ENCODE measurements around the gene MPO. TPM values are rescaled to one million over a fixed set of nuclear protein-coding genes. Genes with fewer than 3 reads are reported as not detected.

MPO gene
- total and polyA plus RNA-seq, 2 donors (not counting 1 experiment from before 2014, with no cell fraction given), result 0.01 TPM; not detected in 1

DNA sequence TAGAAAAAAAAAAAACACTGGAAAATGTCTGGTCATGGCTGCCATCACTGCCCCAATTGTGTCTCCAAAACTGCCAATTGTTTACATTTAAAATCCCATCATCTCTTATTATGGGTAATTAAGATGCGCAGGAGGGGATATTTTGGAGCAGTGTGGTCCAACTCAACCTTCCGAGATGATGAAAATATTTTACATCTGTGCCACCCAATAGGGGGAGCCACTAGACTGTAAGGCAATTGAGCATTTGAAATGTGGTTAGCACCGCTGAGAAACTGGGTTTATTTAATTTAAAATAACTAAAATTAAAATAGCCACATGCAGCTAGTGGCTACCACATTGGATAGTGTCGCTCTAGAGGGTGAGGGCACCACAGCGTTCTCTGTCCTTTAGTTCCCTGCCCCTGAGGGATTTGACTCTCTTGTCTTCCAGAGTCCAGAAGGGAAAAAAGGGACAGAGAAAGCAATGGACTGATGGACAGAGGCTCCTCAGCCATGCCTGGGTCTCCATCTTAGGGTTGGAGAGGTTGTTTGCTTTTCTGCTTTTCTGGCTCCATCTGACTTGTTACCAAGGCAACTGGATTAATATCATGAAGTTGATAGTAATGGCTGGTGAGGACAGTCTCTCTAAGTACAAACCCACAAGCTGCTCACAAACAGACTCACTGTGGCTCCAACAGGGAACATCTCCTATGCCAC is 3.5 kb downstream of the MPO start:
- no peaks in the 10 kb centered on the region for H3K4me1 ChIP-seq (ENCODE audit: control insufficient read depth, extremely low read depth, insufficient read depth, low read length)
- no peaks in the 10 kb centered on the region for H3K79me2 ChIP-seq (ENCODE audit: control insufficient read depth, insufficient read depth, low read length)
- no peak overlapping the region for H3K27ac ChIP-seq (ENCODE audit: insufficient read depth, low read length)
- no peak overlapping the region for H2AFZ ChIP-seq (ENCODE audit: low read length)
- H4K20me1 ChIP-seq (ENCODE audit: control insufficient read depth, extremely low read depth, insufficient read depth, low read length), result no peaks in the 10 kb centered on the region
- DNase-seq (ENCODE audit: low read depth in 2 of 2), result peak in 1 of 2 donors; percentile 26
- H3K27me3 ChIP-seq (ENCODE audit: control insufficient read depth, insufficient read depth, low read length), result no peaks in the 10 kb centered on the region
- no peak overlapping the region for H3K4me3 ChIP-seq (replicated peaks in 1 of 4; ENCODE audit: control extremely low read depth in 1 of 4, insufficient read depth in 1 of 4, low read depth in 3 of 4, low read length in 4 of 4)
- H3K9ac ChIP-seq (ENCODE audit: insufficient read depth, low read length), result no peak overlapping the region
- TF ChIP-seq, protein P1, sequence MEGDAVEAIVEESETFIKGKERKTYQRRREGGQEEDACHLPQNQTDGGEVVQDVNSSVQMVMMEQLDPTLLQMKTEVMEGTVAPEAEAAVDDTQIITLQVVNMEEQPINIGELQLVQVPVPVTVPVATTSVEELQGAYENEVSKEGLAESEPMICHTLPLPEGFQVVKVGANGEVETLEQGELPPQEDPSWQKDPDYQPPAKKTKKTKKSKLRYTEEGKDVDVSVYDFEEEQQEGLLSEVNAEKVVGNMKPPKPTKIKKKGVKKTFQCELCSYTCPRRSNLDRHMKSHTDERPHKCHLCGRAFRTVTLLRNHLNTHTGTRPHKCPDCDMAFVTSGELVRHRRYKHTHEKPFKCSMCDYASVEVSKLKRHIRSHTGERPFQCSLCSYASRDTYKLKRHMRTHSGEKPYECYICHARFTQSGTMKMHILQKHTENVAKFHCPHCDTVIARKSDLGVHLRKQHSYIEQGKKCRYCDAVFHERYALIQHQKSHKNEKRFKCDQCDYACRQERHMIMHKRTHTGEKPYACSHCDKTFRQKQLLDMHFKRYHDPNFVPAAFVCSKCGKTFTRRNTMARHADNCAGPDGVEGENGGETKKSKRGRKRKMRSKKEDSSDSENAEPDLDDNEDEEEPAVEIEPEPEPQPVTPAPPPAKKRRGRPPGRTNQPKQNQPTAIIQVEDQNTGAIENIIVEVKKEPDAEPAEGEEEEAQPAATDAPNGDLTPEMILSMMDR (conservative IDR thresholded peaks at IDR 0.05 in 1 of 2, IDR thresholded peaks at IDR 0.05 in 1 of 2; ENCODE audit: low read depth in 1 of 2, low read length in 2 of 2), result peak; percentile 44 to 52
- no peak for TF ChIP-seq EZH2 (IDR thresholded peaks at IDR 0.05; ENCODE audit: low read length, missing control alignments)
- no peak overlapping the region for H3K4me2 ChIP-seq (ENCODE audit: extremely low read depth, insufficient read depth, low read length)
- no peaks in the 10 kb centered on the region for H3K36me3 ChIP-seq (ENCODE audit: control insufficient read depth, insufficient read depth, low read length)
- no peaks in the 10 kb centered on the region for H3K9me3 ChIP-seq (ENCODE audit: control insufficient read depth, insufficient read depth, low read depth, low read length)

DNA sequence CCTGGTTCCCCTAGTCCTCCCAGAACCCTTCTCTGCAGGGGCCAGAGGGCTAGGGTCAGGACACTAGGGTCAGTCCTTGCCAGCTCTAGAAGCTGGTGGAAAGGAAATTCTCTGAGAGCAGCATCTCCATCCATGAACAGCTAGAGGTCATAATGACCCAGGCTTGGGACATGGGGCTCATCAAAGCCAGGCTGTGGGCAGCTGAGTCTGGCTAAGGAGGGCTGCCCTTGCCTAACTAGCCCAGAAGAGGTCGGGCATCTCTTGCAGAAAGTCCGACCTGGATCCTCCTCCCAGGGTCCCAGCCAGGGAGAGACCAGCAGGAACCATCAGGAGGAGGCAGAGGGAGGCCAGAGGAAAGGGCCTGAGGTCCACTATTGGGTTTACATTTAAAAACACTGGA is 4.3 kb downstream of the MPO start:
- no peak for DNase-seq (ENCODE audit: low read depth in 2 of 2)
- Histone ChIP-seq H3K9me3 (ENCODE audit: control insufficient read depth, insufficient read depth, low read depth, low read length) (no peaks in the 10 kb centered on the region), H3K79me2 (ENCODE audit: control insufficient read depth, insufficient read depth, low read length) (no peaks in the 10 kb centered on the region), H3K9ac (ENCODE audit: insufficient read depth, low read length) (no peak overlapping the region), H3K36me3 (ENCODE audit: control insufficient read depth, insufficient read depth, low read length) (no peaks in the 10 kb centered on the region), H3K4me3 (replicated peaks in 1 of 4; ENCODE audit: control extremely low read depth in 1 of 4, insufficient read depth in 1 of 4, low read depth in 3 of 4, low read length in 4 of 4) (no peak overlapping the region), H2AFZ (ENCODE audit: low read length) (no peak overlapping the region), H3K27ac (ENCODE audit: insufficient read depth, low read length) (no peak overlapping the region), H3K4me2 (ENCODE audit: extremely low read depth, insufficient read depth, low read length) (no peak overlapping the region), H3K27me3 (ENCODE audit: control insufficient read depth, insufficient read depth, low read length) (no peaks in the 10 kb centered on the region), H4K20me1 (ENCODE audit: control insufficient read depth, extremely low read depth, insufficient read depth, low read length) (no peaks in the 10 kb centered on the region), H3K4me1 (ENCODE audit: control insufficient read depth, extremely low read depth, insufficient read depth, low read length) (no peaks in the 10 kb centered on the region)
- TF ChIP-seq, protein P1 (conservative IDR thresholded peaks at IDR 0.05 in 1 of 2, IDR thresholded peaks at IDR 0.05 in 1 of 2; ENCODE audit: low read depth in 1 of 2, low read length in 2 of 2), result no peak
- no peak for TF ChIP-seq EZH2 (IDR thresholded peaks at IDR 0.05; ENCODE audit: low read length, missing control alignments)

DNA sequence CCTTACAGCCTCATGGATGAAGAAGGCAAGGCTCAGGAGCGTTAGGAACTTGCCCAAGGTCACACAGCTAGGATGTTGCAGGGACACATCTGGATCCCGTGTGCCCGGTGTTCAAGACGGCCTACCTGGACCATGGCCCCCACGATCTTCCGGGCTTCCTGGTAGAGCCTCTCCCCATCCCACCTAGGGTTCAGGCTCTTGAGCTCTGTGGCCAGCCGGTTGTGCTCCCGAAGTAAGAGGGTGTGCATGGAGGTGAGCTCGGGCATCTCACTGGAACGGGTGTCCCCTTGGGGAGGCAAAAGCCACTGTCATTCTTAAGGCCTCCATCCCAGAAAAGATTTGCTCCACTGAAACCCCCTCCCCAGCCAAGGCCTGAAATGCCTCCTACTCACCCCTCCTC is 5.3 kb downstream of the MPO start:
- H3K4me1 ChIP-seq (ENCODE audit: control insufficient read depth, extremely low read depth, insufficient read depth, low read length), result no peaks in the 10 kb centered on the region

More for the DNA sequence above, 5.3 kb downstream of the MPO start:
- TF ChIP-seq, protein P1 (conservative IDR thresholded peaks at IDR 0.05 in 1 of 2, IDR thresholded peaks at IDR 0.05 in 1 of 2; ENCODE audit: low read depth in 1 of 2, low read length in 2 of 2), result no peak
- no peak for TF ChIP-seq EZH2 (IDR thresholded peaks at IDR 0.05; ENCODE audit: low read length, missing control alignments)
- no peak overlapping the region for H3K27ac ChIP-seq (ENCODE audit: insufficient read depth, low read length)
- no peak overlapping the region for H3K9ac ChIP-seq (ENCODE audit: insufficient read depth, low read length)
- H3K36me3 ChIP-seq (ENCODE audit: control insufficient read depth, insufficient read depth, low read length), result no peaks in the 10 kb centered on the region
- no peak overlapping the region for H2AFZ ChIP-seq (ENCODE audit: low read length)
- DNase-seq (ENCODE audit: low read depth in 2 of 2), result no peak
- no peak overlapping the region for H3K4me2 ChIP-seq (ENCODE audit: extremely low read depth, insufficient read depth, low read length)
- H3K27me3 ChIP-seq (ENCODE audit: control insufficient read depth, insufficient read depth, low read length), result no peaks in the 10 kb centered on the region
- H3K9me3 ChIP-seq (ENCODE audit: control insufficient read depth, insufficient read depth, low read depth, low read length), result no peaks in the 10 kb centered on the region
- H4K20me1 ChIP-seq (ENCODE audit: control insufficient read depth, extremely low read depth, insufficient read depth, low read length), result no peaks in the 10 kb centered on the region
- no peak overlapping the region for H3K4me3 ChIP-seq (replicated peaks in 1 of 4; ENCODE audit: control extremely low read depth in 1 of 4, insufficient read depth in 1 of 4, low read depth in 3 of 4, low read length in 4 of 4)
- no peaks in the 10 kb centered on the region for H3K79me2 ChIP-seq (ENCODE audit: control insufficient read depth, insufficient read depth, low read length)
